GM18868 (cell line): ENCODE measurements around the gene SLK.

Experiments
- ATAC-seq: cut with Tn5 transposase; IDR thresholded peaks from one replicate; pipeline ENCODE4 v1.9.1; 2021; ENCODE audit warnings: mild to moderate bottlenecking, moderate library complexity; ENCODE audit not compliant: unreplicated experiment

The SLK gene

GRCh38 chr10:103941801-103942200 is 25.1 kb upstream of the SLK start:
- no peak for ATAC-seq

GRCh38 chr10:103942866-103943265 is 24.1 kb upstream of the SLK start:
- no peak for ATAC-seq

GRCh38 chr10:103947799-103948516 is 19.0 kb upstream of the SLK start:
- no peak for ATAC-seq

- no peak for ATAC-seq
These were observed 17.2 kb upstream of the SLK start for GRCh38 chr10:103949728-103950127.

GRCh38 chr10:103951183-103951582 is 15.8 kb upstream of the SLK start:
- ATAC-seq, result no peak

- ATAC-seq, result no peak
These were observed 15.0 kb upstream of the SLK start for GRCh38 chr10:103951942-103952341.

- ATAC-seq, result no peak
These were observed 12.4 kb upstream of the SLK start for GRCh38 chr10:103954543-103954942.

GRCh38 chr10:103958996-103959395 is 7.9 kb upstream of the SLK start:
- no peak for ATAC-seq

- ATAC-seq, result no peak
These were observed 6.8 kb upstream of the SLK start for GRCh38 chr10:103960103-103960502.

GRCh38 chr10:103967448-103968071 is 620 bp downstream of the SLK start:
- peak; percentile 42 for ATAC-seq

GRCh38 chr10:103968441-103969391 is 1.8 kb downstream of the SLK start:
- no peak for ATAC-seq

- ATAC-seq, result no peak
These were observed 2.5 kb downstream of the SLK start for GRCh38 chr10:103969436-103969835.

GRCh38 chr10:103969857-103970627 is 3.1 kb downstream of the SLK start:
- no peak for ATAC-seq

GRCh38 chr10:103975169-103975568 is 8.2 kb downstream of the SLK start:
- no peak for ATAC-seq

- no peak for ATAC-seq
These were observed 10.3 kb downstream of the SLK start for GRCh38 chr10:103977204-103977603.

GRCh38 chr10:103979530-103979929 is 12.6 kb downstream of the SLK start:
- ATAC-seq, result no peak

GRCh38 chr10:103980288-103980906 is 13.5 kb downstream of the SLK start:
- no peak for ATAC-seq

GRCh38 chr10:103982639-103983038 is 15.7 kb downstream of the SLK start:
- no peak for ATAC-seq

- ATAC-seq, result peak; percentile 74
These were observed 16.5 kb downstream of the SLK start for GRCh38 chr10:103983367-103983911.

GRCh38 chr10:103985726-103986125 is 18.8 kb downstream of the SLK start:
- ATAC-seq, result no peak
